ENCODE data around the gene KIF4A.
"Not testable (repeated sequence)": the region's sequence is repeated elsewhere in the genome, so short reads cannot be mapped to it uniquely, and the experiment has no call there.

Gene KIF4A

GRCh38 chrX:70289793-70290770, at the start of gene KIF4A, which contains the start of gene PDZD11:
KIF4A (plus strand) TSS chrX:70290104; CDS start chrX:70290459, 355 bp downstream.
PDZD11 (minus strand) TSS chrX:70289927; CDS start chrX:70289341, 586 bp downstream.
- peak; percentile 75 to 83 (median 78) for DNase-seq

GRCh38 chrX:70240751-70241150, 49.2 kb upstream of the KIF4A start:
- no peak for DNase-seq

- DNase-seq, result no peak
Observed at GRCh38 chrX:70241501-70241900, 48.4 kb upstream of the KIF4A start.

GRCh38 chrX:70243601-70244000, 46.3 kb upstream of the KIF4A start:
- DNase-seq, result not testable (repeated sequence)

- no peak for DNase-seq
Observed at GRCh38 chrX:70244881-70245280, 45.0 kb upstream of the KIF4A start.

GRCh38 chrX:70247252-70247651, 42.7 kb upstream of the KIF4A start:
- DNase-seq, result no peak

- DNase-seq, result no peak
Observed at GRCh38 chrX:70252491-70252890, 37.4 kb upstream of the KIF4A start.

GRCh38 chrX:70253377-70254062, 36.4 kb upstream of the KIF4A start:
- peak in 1 of 3 experiments; percentile 46 for DNase-seq

GRCh38 chrX:70254063-70254400, 35.9 kb upstream of the KIF4A start:
- DNase-seq, result no peak

- DNase-seq, result no peak
Observed at GRCh38 chrX:70254909-70255308, 35.0 kb upstream of the KIF4A start.

- DNase-seq, result no peak
Observed at GRCh38 chrX:70255452-70255851, 34.5 kb upstream of the KIF4A start.

- no peak for DNase-seq
Observed at GRCh38 chrX:70257423-70258288, 32.2 kb upstream of the KIF4A start.

GRCh38 chrX:70260104-70260503, 29.8 kb upstream of the KIF4A start, which contains the start of gene P2RY4:
P2RY4 (minus strand) TSS chrX:70260204; CDS start chrX:70259624, 580 bp downstream.
- DNase-seq, result no peak

- DNase-seq, result peak in 2 of 3 experiments; percentile 19 to 39
Observed at GRCh38 chrX:70262952-70263567, 26.8 kb upstream of the KIF4A start.

GRCh38 chrX:70264784-70265183, 25.1 kb upstream of the KIF4A start:
- DNase-seq, result no peak

- DNase-seq, result no peak
Observed at GRCh38 chrX:70268034-70268433, 21.9 kb upstream of the KIF4A start, which contains the start of gene ARR3. ARR3 (plus strand) TSS chrX:70268334; CDS start chrX:70269386, 1,052 bp downstream.

GRCh38 chrX:70274029-70274428, 15.9 kb upstream of the KIF4A start:
- DNase-seq, result not testable (repeated sequence)

- DNase-seq, result no peak
Observed at GRCh38 chrX:70279081-70279480, 10.8 kb upstream of the KIF4A start.

- DNase-seq, result no peak
Observed at GRCh38 chrX:70280573-70280972, 9.3 kb upstream of the KIF4A start.

GRCh38 chrX:70281951-70282350, 8.0 kb upstream of the KIF4A start, which contains the start of gene RAB41:
RAB41 (plus strand) TSS chrX:70282172; CDS start chrX:70282218, 46 bp downstream.
- DNase-seq, result no peak

- DNase-seq, result no peak
Observed at GRCh38 chrX:70289168-70289792, 624 bp upstream of the KIF4A start.
